Occipital lobe (tissue), 2 donors: ENCODE measurements around the gene RPL19. TPM values are rescaled to one million over a fixed set of nuclear protein-coding genes. Genes with fewer than 3 reads are reported as not detected.

Experiments
- DNase-seq: peaks from one replicate; lab custom pipeline; 2025; lab: John Stamatoyannopoulos, UW
- total RNA-seq: library from RNA; depleted of rRNA; stranded (reverse); fragments of >200 nt; gene quantifications from one replicate; pipeline ENCODE4 v1.2.3, GENCODE V29; 2014

The RPL19 gene
- total RNA-seq, 1 donor from 2014 or later = 958 TPM

DNA sequence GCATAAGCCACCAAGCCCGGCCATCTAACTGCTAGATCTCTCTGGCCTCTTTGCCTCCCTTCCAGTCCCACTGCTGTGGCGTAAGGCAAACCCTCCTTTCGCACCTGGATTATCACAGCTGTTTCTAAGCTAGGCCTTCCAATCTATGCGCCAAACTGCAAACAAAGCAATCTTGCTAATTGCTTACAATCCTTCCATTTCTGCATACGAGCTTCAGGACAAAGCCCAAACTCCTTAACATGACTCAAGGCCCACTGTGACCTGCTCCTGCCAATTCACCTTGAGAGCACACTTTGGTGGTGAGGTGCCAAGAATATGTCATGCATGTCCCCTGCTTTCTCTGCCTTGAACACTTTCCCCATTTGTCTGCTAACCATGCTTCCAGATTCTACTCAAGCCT, 28.1 kb upstream of the RPL19 start:
- DNase-seq = no peak

DNA sequence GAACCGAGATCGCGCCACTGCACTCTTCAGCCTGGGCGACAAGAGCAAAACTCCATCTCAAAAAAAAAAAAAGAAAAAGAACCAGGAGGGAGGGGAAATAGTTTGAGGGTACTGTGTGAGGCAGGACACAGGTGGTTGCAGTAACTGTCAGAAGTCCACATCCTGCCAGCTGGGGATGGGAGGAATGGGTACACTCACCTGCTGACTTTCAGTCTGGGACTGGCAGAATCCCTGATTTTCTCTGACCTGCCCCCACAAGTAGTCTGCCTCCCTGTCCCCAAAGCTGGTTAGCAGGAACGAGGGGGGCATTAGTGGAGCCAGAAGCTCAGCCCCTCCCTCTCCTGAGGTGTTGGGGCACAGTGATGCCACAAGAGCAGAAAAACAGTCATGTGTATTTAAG, 27.0 kb upstream of the RPL19 start:
- DNase-seq = no peak

DNA sequence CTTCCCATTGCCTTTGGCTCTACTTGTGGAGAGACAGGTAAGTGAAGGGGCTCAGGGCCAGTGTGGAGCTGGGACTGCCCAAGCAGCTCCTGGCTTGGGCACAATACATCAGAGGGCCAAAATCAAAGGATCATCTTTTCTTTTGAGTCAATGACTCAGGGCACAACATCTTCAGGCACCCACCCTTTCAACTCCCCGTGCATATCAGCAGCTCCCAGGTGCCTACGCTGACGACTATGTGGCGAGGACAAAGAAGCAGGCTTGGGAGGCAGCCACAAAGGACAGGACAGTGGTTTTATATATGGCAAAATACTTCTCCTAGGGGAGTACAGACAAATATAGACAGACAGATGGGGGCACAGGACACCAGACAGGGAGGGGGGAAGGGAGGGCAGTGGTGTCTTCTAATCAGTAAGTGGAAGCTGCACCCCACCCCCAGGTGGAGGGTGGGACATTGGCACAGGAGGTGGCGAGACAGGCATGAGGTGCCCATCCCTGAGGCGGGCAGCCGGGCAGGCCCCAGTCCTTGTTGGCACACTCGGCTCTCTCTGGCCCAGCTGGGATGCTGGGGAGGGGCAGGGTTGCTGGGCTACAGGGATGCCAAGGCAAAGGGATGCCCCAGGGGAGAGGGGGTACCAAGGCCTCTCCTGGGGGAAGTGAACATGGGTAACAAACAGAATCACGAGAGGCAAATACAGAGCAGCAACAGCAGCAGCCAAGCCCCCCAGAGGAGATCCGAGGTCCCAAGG, 26.4 kb upstream of the RPL19 start:
- no peak for DNase-seq

DNA sequence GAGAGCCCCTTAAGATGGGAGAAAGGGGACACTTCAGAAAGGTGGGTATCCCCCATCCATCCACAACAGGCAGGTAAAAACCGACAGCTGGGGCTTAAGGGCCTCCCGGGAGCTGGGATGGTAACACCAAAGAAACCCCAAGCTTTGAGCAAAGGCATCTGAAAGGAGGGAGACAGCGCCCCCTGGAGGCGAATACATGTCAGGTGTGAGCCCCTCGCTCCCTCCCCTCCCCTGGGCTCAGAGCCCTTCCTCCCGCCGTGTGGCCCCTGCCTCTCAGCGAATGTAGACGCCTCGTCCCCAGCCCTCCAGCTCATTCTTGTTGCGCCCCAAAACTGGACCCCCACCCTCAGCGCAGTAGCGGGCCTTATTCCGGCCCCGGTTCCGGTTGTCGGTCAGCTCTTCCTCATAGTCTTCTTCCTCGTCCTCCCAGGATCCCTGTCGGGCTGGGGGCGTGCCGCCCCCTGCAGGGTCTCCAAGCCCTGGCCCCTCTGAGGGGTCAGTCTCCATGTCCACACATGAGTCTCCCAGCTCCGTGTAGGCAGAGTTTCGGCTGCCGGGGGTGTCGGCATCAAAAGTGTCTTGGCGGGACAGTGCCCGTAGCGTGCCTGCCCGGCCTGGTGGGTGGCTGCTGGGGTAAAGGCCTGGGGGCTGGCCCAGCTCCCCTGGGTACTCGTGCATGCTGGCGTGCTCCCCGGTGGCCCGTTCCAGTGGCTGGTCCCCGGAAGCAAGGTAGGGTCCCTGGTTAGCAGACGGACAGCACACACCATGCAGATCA, 25.0 kb upstream of the RPL19 start:
- no peak for DNase-seq

DNA sequence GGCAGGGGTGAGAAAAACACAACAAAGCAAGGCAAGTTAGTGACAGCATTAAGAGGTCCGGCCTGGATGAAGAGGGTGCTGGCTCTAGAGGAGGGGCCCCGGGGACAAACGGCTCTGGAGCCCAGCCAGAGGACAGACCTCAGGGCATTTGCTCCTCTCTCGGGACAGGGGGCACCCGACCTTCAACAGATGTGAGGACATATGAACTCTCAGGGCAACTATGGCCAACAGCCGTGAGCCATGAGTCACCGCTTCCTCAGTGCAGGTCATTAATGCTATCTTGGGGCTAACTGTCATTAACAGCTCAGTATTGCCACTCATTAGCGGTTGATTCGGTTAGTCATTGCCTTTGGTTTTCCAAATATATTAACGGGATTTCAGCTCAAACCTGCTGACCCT, 24.4 kb upstream of the RPL19 start:
- DNase-seq = no peak

DNA sequence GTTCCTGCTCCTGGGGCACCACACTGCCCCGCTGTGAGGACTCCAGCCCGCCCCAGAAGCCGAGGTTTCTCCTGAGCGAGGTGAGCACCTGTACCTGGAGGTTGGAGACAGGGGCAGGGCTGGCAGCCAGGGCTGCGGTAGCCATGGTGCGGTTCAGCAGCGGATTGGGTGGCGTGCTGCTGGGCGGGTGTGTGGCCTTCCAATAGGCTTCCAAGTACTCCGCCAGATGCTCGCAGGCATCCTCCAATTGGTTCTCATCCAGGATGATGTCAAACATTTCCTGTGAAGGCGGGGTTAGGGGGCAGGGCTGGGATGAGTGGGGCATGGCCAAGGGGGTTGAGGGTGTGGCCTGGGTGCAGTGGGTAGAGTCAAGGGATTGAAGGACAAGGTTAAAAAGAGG, 22.8 kb upstream of the RPL19 start:
- no peak for DNase-seq

DNA sequence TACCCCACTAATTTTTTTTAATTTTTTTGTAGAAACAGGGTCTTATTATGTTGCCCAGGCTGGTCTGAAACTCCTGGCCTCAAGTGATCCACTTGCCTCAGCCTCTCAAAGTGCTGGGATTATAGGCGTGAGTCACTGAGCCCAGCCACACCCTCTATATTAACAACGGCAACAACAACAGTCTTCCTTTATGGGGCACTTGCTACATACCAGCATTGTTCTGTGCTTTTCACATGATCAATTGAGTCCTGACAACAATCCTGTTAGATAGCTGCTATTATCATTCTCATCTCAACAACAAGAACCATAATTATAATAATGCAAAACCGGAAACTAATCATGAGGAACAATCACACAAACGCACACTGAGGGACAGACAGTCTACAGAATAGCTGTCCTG, 21.5 kb upstream of the RPL19 start:
- no peak for DNase-seq

DNA sequence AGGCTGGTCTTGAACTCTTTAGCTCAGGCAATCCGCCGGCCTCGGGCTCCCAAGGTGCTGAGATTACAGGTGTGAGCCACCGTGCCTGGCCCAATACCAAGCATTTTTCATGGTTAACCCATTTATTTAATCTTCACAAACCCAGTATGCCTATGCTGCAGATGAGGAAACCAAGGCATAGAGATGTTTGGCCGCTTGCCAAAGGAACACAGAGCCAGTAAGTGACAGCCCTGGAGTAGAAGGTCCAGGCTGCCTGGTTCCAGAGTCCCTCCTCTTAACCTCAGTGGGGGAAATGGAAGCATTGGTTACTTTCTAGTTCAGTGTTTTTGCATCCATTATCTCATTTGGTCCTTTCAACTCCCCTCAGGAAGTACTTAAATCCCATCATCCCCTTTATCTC, 18.8 kb upstream of the RPL19 start:
- no peak for DNase-seq

DNA sequence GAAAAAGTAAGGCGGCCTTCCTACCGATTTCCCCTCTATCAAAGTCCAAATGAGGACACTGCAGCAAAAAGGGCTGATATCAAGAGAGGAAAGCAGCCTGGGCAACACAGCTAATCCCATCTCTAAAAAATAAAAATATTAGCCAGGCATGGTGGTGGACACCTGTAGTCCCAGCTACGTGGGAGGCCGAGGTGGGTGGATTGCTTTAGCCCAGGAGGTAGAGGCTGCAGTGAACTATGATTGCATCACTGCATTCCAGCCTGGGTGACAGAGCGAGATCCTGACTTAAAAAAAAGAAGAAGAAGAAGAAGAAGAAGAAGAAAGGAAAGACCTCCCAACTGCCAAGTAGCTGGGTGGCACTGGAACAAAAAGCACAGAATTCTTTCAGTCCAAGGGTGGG, 17.0 kb upstream of the RPL19 start:
- no peak for DNase-seq

DNA sequence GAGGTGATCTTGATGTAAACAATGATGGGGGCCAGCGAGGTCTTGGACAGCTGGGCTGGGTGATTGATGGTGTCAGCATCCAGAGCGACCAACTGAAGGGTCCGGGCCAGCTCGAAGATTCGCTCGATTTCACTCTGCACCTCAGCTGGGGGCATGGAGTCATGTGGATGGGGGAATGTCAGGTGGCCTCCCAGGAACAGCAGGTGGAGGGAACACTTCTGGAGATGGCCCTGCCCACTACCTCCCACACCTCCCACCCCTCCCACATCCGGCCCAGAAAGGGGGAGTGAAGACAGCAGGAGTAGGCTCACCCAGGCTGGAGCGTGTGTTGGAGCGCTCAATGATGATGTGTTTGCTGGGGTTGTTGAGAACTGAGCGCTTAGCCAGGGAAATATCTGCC, 16.4 kb upstream of the RPL19 start:
- no peak for DNase-seq

DNA sequence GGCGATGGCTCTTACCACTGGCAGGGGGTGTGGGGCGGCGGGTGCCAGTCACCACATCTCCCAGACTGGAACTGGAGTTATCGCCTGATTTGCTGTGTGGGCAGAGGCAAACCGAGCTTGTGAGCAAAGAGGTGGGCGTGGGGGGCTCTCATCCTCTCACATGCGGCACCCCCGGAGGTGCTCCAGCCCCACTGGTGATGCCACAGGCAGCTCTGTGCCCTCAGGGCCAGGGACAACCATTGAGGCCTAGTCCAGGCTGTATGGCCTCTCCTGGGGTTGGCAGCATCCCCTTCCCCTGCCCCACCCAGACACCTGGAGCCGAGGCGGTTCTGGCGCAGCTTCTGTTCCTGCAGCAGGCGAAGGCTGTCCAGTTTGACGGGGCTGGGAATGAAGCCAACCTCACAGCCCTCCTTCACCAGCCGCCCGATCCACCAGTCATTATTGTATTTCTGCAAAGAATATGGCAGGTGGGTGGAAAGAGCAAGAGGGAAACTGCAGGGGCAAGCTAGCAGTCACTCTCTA, 13.5 kb upstream of the RPL19 start:
- DNase-seq = no peak

DNA sequence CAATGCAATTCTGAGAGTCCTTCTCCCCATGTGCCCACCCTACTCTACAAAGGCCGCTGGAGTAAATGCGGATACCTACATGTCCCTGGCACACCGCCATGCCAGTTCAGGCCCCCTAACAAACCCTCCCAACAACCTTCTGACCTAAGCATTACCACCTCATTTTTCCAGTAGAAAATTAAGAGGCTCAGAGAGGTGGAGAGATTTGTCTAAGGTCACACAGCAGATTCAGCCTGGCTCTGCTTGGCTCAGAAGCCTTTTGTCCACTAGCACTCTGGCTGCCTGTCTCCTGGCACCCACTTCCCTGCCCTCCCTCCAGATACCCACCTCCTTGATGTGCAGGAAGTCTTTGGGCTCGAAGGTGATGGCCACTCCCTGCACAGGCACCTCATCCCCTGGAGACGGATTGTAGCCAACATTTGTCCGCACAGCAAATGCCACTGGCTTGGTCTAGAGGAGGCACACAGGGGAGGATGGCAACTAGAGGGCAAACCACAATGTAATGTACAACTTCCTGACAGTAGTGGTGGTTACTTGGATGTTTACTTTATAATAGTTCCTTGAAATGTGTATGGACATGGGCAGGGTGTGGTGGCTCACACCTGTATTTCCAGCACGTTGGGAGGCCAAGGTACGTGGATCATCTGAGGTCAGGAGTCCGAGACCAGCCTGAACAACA, 12.8 kb upstream of the RPL19 start:
- no peak for DNase-seq

DNA sequence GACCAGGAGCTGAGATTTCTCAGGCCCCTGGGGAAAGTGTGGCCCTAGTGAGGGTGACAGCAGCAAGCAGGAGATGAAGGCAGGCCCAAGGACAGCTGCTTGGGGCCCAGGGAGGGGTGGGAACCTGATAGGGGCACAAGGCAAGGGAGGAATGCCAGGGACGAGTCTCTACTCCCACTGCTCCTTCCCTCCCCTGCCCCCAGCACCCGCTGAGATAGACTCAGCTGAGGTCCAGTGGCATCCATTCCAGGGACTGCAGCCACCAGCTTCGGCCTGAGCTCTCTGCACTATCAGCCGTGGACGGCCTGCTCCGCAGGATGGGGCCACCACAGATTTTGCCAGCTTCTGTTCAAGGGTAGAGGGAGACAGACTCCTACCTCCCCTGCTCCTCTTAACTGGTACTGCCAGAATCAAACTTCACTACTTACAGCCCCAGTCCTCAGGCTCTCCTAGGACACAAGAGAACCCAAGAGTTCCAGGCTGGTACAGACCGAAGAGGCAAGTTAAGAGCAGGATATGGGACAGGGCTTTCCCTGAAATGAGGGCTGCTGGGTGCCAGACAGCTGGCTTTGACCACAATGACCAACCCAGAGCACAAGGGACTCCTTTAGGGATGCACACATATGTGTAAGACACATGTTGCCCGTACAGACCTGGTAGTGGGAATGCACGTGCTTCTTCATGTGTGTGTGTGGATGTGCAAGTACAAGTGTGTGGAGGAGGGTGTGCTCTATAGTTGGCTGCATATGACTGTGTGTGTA, 8.2 kb upstream of the RPL19 start:
- no peak for DNase-seq

DNA sequence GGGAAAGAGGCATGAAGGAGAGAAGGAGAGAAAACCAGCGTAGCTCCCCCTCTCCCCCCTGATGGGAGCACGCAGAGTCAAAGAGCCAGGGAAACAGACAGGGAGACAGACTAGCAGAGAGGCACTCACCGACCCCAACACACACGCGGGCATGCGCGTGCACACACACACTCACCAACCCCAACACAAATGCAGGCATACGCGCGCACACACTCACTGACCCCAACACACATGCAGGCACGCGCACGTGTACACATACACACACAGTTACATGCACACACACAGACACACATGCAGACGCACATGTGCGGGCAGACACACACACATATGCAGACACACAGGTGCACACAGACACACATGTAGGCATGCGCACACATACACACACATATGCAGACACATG, 7.2 kb upstream of the RPL19 start:
- DNase-seq = no peak

DNA sequence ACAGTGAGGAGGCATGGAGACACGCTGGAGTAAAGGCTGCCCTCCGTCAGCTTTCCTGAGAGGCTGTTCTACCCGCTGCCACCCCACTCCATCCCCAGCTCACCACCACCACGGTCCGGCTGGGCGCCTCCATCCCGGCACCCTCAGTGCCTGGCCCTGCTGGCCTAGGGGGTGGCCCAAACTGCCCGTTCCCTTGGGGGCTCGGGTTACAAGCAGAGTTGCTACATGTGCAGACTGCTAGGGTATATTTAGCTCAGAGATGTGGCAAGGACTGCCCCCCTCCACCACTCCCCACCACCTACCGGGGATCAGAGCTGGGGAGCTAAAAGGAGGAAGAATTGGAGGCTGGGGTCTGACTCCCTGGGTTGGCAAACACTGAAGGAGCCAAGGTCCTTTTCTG, 6.7 kb upstream of the RPL19 start:
- no peak for DNase-seq

DNA sequence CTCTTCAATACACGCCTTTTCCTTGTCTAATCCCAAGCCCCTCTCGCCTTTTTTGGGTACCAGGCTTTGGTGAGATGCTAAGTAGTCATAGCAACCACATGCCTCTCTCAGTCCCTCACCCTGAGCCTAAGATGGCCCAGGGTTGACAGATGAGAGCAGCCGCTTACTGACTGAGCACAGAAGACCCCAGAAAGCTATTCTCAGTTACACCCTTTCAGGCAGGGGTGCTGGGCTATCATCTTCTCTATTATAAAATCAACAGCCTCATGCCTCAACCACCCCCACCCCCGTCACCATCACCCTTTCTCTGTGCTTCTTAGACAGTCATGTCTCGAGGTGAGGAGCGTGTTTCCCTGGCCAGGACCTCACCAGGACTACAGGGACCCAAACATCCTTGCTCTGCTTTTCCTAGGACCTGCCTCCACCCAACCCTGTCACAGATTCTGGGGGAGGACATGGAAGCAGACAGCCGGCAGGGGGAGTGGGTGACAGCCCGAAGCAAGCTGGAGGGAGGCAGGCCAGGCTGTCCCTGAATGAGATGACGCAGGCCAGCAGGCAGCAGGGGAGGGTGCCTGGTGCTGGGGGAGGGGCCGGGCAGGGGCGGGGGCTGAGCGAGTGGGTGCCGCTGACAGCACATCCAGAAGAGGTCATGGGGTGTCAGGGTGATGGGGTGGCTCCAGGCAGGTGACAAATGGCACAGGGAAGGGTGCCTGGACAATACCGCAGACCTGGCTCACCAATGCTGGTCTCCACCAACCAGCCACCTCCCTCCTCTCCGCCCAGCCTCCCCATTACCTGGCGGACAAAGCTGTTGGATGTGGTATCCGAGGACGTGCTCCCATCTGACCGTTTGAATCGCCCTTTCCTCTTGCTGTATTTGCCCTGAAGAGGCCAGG, 5.7 kb upstream of the RPL19 start:
- peak; percentile 78 for DNase-seq

DNA sequence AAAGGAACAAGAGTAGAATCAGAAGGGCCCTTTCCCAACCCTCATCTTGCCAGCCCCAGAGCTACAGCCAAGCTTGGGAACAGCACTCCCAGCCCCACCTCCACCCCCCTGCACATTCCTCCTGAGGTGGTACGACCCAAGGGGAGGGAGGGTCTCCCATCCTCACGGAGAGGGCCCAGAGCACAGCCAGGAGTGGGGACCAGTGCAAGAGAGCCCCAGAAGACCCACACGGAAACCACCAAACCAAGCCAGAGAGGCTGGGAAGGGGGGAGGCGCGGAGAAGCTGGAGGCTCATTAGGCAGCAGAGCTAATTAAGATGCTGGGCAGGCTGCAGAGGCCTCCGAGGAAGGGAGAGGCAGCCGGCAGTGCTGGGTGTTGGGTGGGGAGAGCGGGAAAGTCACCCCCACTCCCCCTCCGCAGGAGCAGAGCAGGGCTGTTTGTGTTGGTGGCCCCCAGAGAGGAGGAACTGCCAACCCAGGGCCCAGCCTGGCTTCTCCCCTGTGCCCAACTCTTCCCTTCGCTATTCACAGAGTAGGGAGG, 5.0 kb upstream of the RPL19 start:
- DNase-seq = no peak

DNA sequence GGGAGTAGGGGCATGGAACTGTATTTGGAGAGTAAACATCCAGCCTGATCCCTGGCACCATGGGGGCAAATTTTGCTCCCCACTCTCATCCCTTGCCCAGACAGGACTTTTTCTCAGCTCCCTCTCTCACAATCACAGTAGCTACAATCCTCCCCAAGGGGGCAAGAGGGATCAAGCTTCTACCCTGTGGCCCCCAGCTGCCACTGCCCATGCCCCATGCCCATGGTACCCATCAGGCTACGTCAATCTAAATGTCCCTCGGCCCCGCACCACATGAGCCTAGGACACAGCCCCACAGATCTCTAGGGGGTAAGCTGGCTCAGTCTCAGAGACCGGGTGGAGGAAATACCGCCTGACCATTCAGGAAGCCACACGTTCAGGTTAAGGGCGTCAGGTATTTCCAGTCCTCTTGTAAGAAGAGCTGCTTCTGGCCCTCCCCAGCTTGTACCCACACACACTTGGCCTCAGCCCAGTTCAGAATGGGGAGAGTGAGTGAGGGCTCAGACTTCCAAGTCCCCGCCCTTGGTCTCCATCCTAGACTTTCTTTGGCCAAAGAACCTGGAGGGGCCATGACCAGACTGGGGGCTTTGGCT, 4.4 kb upstream of the RPL19 start:
- no peak for DNase-seq

DNA sequence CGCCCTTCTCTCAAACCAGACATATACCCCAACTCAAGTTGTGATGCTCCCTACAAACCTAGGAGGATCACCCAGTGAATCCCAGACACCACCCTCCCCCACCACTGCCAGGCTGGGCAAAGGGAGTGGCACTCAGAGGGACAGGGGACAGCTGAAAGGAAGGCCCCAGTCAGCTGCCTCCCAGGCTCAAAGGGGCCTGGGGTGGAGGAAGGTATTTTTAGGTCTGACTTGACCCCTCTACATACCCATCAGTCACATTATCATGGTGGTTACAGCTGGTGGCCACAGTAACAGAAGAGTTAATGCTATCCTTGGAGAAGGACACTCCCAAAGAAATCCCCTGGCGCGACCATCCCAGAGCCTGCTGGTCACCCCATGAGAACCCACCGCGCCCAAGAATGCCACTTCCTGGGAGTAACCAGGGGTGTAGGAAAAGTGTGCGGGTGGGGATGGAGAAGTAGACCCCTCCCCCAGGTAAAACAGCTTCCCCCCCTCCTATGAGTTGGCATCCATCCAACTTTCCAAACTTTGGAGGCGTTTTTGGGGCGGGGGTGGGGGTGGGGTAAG, 3.8 kb upstream of the RPL19 start:
- DNase-seq = no peak
